OCI-LY7 (cell line): ENCODE measurements around the gene TOX3. TPM values are rescaled to one million over a fixed set of nuclear protein-coding genes. Genes with fewer than 3 reads are reported as not detected.

Experiments used
- BruUV-seq: library from RNA; stranded (reverse); fragments of 400-500 nt; replicated peaks from 2 replicates; lab custom pipeline; 2021; lab: Mats Ljungman, UMichigan
- CTCF ChIA-PET: fragments of 300-600 bp; sonication (Branson Sonifier 250); formaldehyde crosslinking; loops from one replicate; lab custom pipeline; 2022; ENCODE audit warnings: antibody characterized with exemption; ENCODE audit not compliant: unreplicated experiment; lab: Charles Lee
- POLR2A ChIA-PET: fragments of 300-600 bp; sonication (Branson Sonifier 250); formaldehyde crosslinking; loops from one replicate; lab custom pipeline; 2022; ENCODE audit warnings: antibody characterized with exemption; lab: Charles Lee
- DNase-seq: peaks from one replicate; pipeline ENCODE4 v3.0.0-alpha.2; 2015; ENCODE audit warnings: low spot score
- H2AFZ ChIP-seq: fragments of 200-600 bp; sonication (generic), shearing (Covaris generic); 2 replicates; pipeline ENCODE4 v1.6.1; 2014; ENCODE audit warnings: mild to moderate bottlenecking, antibody characterized with exemption, low read length, moderate library complexity
- H3K27ac ChIP-seq: fragments of 200-600 bp; sonication (generic); 2 replicates; pipeline ENCODE4 v1.5.1; 2014; ENCODE audit warnings: mixed run types, low read depth, mild to moderate bottlenecking, moderate library complexity, low read length, inconsistent platforms; ENCODE audit not compliant: poor library complexity, severe bottlenecking
- H3K36me3 ChIP-seq: fragments of 200-600 bp; sonication (generic); 2 replicates; pipeline ENCODE4 v1.6.1; 2014; ENCODE audit warnings: mild to moderate bottlenecking, antibody characterized with exemption, low read length, moderate library complexity, mixed read lengths; ENCODE audit not compliant: insufficient read depth
- H3K4me1 ChIP-seq: fragments of 200-600 bp; sonication (generic); 2 replicates; pipeline ENCODE4 v1.5.1; 2014; ENCODE audit warnings: mild to moderate bottlenecking, low read length; ENCODE audit not compliant: insufficient read depth, poor library complexity, severe bottlenecking
- H3K4me2 ChIP-seq: fragments of 200-600 bp; sonication (generic); 2 replicates; pipeline ENCODE4 v1.6.1; 2014; ENCODE audit warnings: mild to moderate bottlenecking, low read length
- H3K4me3 ChIP-seq: fragments of 200-600 bp; sonication (generic); 2 replicates; pipeline ENCODE4 v1.5.1; 2014; ENCODE audit warnings: mild to moderate bottlenecking, low read depth, low read length; ENCODE audit not compliant: poor library complexity, severe bottlenecking
- H3K79me2 ChIP-seq: fragments of 200-600 bp; sonication (generic); 2 replicates; pipeline ENCODE4 v1.6.1; 2016; ENCODE audit warnings: low read depth, mild to moderate bottlenecking, low read length, moderate library complexity, mixed read lengths; ENCODE audit not compliant: insufficient read depth
- H3K9me2 ChIP-seq: fragments of 200-600 bp; sonication (generic); 2 replicates; pipeline ENCODE4 v1.6.1; 2016; ENCODE audit warnings: mild to moderate bottlenecking, low read length, mixed read lengths; ENCODE audit not compliant: insufficient read depth
- H3K9me3 ChIP-seq: fragments of 200-600 bp; sonication (generic); 2 replicates; pipeline ENCODE4 v1.6.1; 2014; ENCODE audit warnings: mild to moderate bottlenecking, mixed run types, low read length, mixed read lengths
- H4K20me1 ChIP-seq: fragments of 200-600 bp; sonication (generic); 2 replicates; pipeline ENCODE4 v1.6.1; 2014; ENCODE audit warnings: mild to moderate bottlenecking, antibody characterized with exemption, low read length, moderate library complexity, mixed read lengths; ENCODE audit not compliant: insufficient read depth
- CTCF ChIP-seq: fragments of 200-600 bp; sonication (generic); conservative IDR thresholded peaks from 2 replicates; pipeline ENCODE4 v1.5.1; 2014; ENCODE audit warnings: mild to moderate bottlenecking, antibody characterized with exemption, low read length, moderate library complexity, mixed read lengths
- EZH2phosphoT487 ChIP-seq: fragments of 200-600 bp; sonication (generic); IDR thresholded peaks from 2 replicates; pipeline ENCODE4 v1.6.1; 2018; ENCODE audit warnings: low read depth, borderline replicate concordance, mild to moderate bottlenecking, mixed run types, antibody characterized with exemption, low read length, moderate library complexity, mixed read lengths
- intact Hi-C: fragments of 100-400 bp; cut with micrococcal nuclease; formaldehyde crosslinking; loops from one replicate; pipeline ENCODE4 v1.10.0; 2022; ENCODE audit not compliant: unreplicated experiment
- total RNA-seq, 2 experiments: library from RNA; depleted of rRNA in 1 of 2; stranded (reverse); fragments of >200 nt in 1 of 2; shearing (Covaris generic) in 1 of 2; gene quantifications; 2 replicates each; pipeline ENCODE4 v1.2.3, GENCODE V29; 2014 to 2022

The TOX3 gene
- total RNA-seq, 2 experiments from 2014 or later: not detected

- Histone ChIP-seq H3K9me3 (no peaks in the 10 kb centered on the region), H3K4me2 (no peak overlapping the region), H3K79me2 (no peaks in the 10 kb centered on the region), H3K4me1 (peaks cover 14% of the 10 kb centered on the region), H3K4me3 (no peak overlapping the region), H3K9me2 (no peaks in the 10 kb centered on the region), H4K20me1 (no peaks in the 10 kb centered on the region), H3K27ac (no peak overlapping the region), H2AFZ (no peak overlapping the region), H3K36me3 (no peaks in the 10 kb centered on the region)
- TF ChIP-seq CTCF: no peak
- no peak for TF ChIP-seq EZH2phosphoT487
- intact Hi-C loops: no loop called here
- POLR2A ChIA-PET: no interaction called here
- no TSS peak for BruUV-seq
- CTCF ChIA-PET: no interaction called here
- no peak for DNase-seq
Measured at GRCh38 chr16:52572656-52573055, 25.7 kb upstream of the TOX3 start.

GRCh38 chr16:52570495-52571091 is 23.6 kb upstream of the TOX3 start:
- Histone ChIP-seq H3K36me3 (no peaks in the 10 kb centered on the region), H4K20me1 (no peaks in the 10 kb centered on the region), H3K9me2 (no peaks in the 10 kb centered on the region), H3K9me3 (no peaks in the 10 kb centered on the region), H2AFZ (no peak overlapping the region), H3K4me2 (no peak overlapping the region), H3K4me1 (no peaks in the 10 kb centered on the region), H3K27ac (no peak overlapping the region), H3K79me2 (no peaks in the 10 kb centered on the region), H3K4me3 (no peak overlapping the region)
- intact Hi-C loops: no loop called here
- no peak for DNase-seq
- no TSS peak for BruUV-seq
- POLR2A ChIA-PET: no interaction called here
- TF ChIP-seq CTCF (no peak), EZH2phosphoT487 (no peak)
- CTCF ChIA-PET: no interaction called here

- Histone ChIP-seq H3K9me2 (no peaks in the 10 kb centered on the region), H3K79me2 (no peaks in the 10 kb centered on the region), H4K20me1 (no peaks in the 10 kb centered on the region), H3K4me1 (no peaks in the 10 kb centered on the region), H3K36me3 (no peaks in the 10 kb centered on the region), H3K27ac (no peak overlapping the region), H3K9me3 (no peaks in the 10 kb centered on the region), H3K4me3 (no peak overlapping the region), H3K4me2 (no peak overlapping the region), H2AFZ (no peak overlapping the region)
- intact Hi-C loops: no loop called here
- TF ChIP-seq EZH2phosphoT487 (no peak), CTCF (no peak)
- no peak for DNase-seq
- no TSS peak for BruUV-seq
- CTCF ChIA-PET: no interaction called here
- POLR2A ChIA-PET: no interaction called here
Measured at GRCh38 chr16:52569701-52570100, 22.8 kb upstream of the TOX3 start.
